IMR-90 (cell line): ENCODE results near the gene DUT. TPM values are rescaled to one million over a fixed set of nuclear protein-coding genes. Genes with fewer than 3 reads are reported as not detected.

Experiments used
- ATAC-seq: fragments of 200-7000 bp; cut with Tn5 transposase; 2 replicates; pipeline ENCODE4 v1.9.1; 2020; ENCODE audit warnings: low read depth, mild to moderate bottlenecking, moderate library complexity
- BruUV-seq: library from RNA; stranded (reverse); fragments of 400-500 nt; replicated peaks from 2 replicates; lab custom pipeline; 2021; lab: Mats Ljungman, UMichigan
- CTCF ChIA-PET: fragments of 300-600 bp; formaldehyde crosslinking; extraction: SDS; loops from one replicate; lab custom pipeline; 2021; ENCODE audit warnings: antibody characterized with exemption; lab: Yijun Ruan, JAX
- POLR2A ChIA-PET: fragments of 300-600 bp; sonication (Branson Sonifier 250); formaldehyde crosslinking; loops from one replicate; lab custom pipeline; 2022; ENCODE audit warnings: antibody characterized with exemption; ENCODE audit not compliant: unreplicated experiment; lab: Charles Lee
- DNase-seq: peaks from one replicate; pipeline ENCODE4 v3.0.0; 2013
- H2AFZ ChIP-seq: replicated peaks from 2 replicates; pipeline ENCODE3; 2013; ENCODE audit warnings: low read length, mild to moderate bottlenecking; ENCODE audit not compliant: poor library complexity
- H2AK5ac ChIP-seq: 2 replicates; pipeline ENCODE4 v1.6.1; 2013; ENCODE audit warnings: low read depth, low read length, inconsistent platforms
- H2AK9ac ChIP-seq: replicated peaks from 2 replicates; pipeline ENCODE3; 2013; ENCODE audit warnings: mild to moderate bottlenecking, low read depth, low read length, moderate library complexity; ENCODE audit not compliant: poor library complexity
- H2BK120ac ChIP-seq: 2 replicates; pipeline ENCODE4 v1.6.1; 2013; ENCODE audit warnings: low read depth, low read length, inconsistent platforms
- H2BK15ac ChIP-seq: 3 replicates; pipeline ENCODE4 v1.6.1; 2013; ENCODE audit warnings: low read depth, low read length, inconsistent platforms
- H2BK20ac ChIP-seq: 2 replicates; pipeline ENCODE4 v1.6.1; 2013; ENCODE audit warnings: low read depth, mild to moderate bottlenecking, inconsistent platforms, low read length, moderate library complexity
- H2BK5ac ChIP-seq: 2 replicates; pipeline ENCODE4 v1.6.1; 2013; ENCODE audit warnings: mild to moderate bottlenecking, low read depth, low read length, inconsistent platforms; ENCODE audit not compliant: poor library complexity, severe bottlenecking
- H3K14ac ChIP-seq: replicated peaks from 2 replicates; pipeline ENCODE4 v1.6.1; 2013; ENCODE audit warnings: low read depth, low read length, inconsistent platforms
- H3K18ac ChIP-seq: 2 replicates; pipeline ENCODE4 v1.6.1; 2013; ENCODE audit warnings: low read depth, low read length, control low read depth
- H3K23ac ChIP-seq: 2 replicates; pipeline ENCODE4 v1.6.1; 2013; ENCODE audit warnings: low read depth, low read length, inconsistent platforms
- H3K27ac ChIP-seq: 2 replicates; pipeline ENCODE4 v1.5.1; 2013; ENCODE audit warnings: mild to moderate bottlenecking, control low read depth, low read length; ENCODE audit not compliant: insufficient read depth
- H3K27me3 ChIP-seq: 2 replicates; pipeline ENCODE4 v1.6.1; 2013; ENCODE audit warnings: low read length; ENCODE audit not compliant: control insufficient read depth, insufficient read depth
- H3K36me3 ChIP-seq: 2 replicates; pipeline ENCODE4 v1.6.1; 2013; ENCODE audit warnings: low read length, mixed read lengths; ENCODE audit not compliant: control insufficient read depth, insufficient read depth
- H3K4ac ChIP-seq: 2 replicates; pipeline ENCODE4 v1.6.1; 2013; ENCODE audit warnings: low read depth, low read length, inconsistent platforms
- H3K4me1 ChIP-seq: 2 replicates; pipeline ENCODE4 v1.6.1; 2013; ENCODE audit warnings: low read length, mixed read lengths; ENCODE audit not compliant: control insufficient read depth, insufficient read depth
- H3K4me2 ChIP-seq: 2 replicates; pipeline ENCODE4 v1.6.1; 2013; ENCODE audit warnings: low read depth, mild to moderate bottlenecking, control low read depth, low read length, moderate library complexity
- H3K4me3 ChIP-seq: 2 replicates; pipeline ENCODE4 v1.5.1; 2013; ENCODE audit warnings: low read depth, mild to moderate bottlenecking, control low read depth, low read length, moderate library complexity; ENCODE audit not compliant: insufficient read depth
- H3K56ac ChIP-seq: 2 replicates; pipeline ENCODE4 v1.6.1; 2013; ENCODE audit warnings: low read length, inconsistent platforms; ENCODE audit not compliant: insufficient read depth; ENCODE audit errors: extremely low read depth
- H3K79me1 ChIP-seq, 2 experiments: 2 replicates each; pipeline ENCODE4 v1.6.1; 2013; ENCODE audit warnings: low read length in 2 of 2, inconsistent platforms in 1 of 2, low read depth in 1 of 2
- H3K9ac ChIP-seq: 2 replicates; pipeline ENCODE4 v1.6.1; 2013; ENCODE audit warnings: low read depth, low read length, control low read depth
- H3K9me1 ChIP-seq: 2 replicates; pipeline ENCODE4 v1.6.1; 2013; ENCODE audit warnings: low read length, inconsistent platforms; ENCODE audit not compliant: insufficient read depth
- H3K9me3 ChIP-seq: 2 replicates; pipeline ENCODE4 v1.6.1; 2013; ENCODE audit warnings: low read length; ENCODE audit not compliant: control insufficient read depth, insufficient read depth
- H4K20me1 ChIP-seq: 2 replicates; pipeline ENCODE4 v1.6.1; 2013; ENCODE audit warnings: low read length, inconsistent platforms; ENCODE audit not compliant: insufficient read depth
- H4K5ac ChIP-seq: 2 replicates; pipeline ENCODE4 v1.6.1; 2013; ENCODE audit warnings: mild to moderate bottlenecking, low read depth, low read length, control low read depth
- H4K8ac ChIP-seq, 2 experiments: 2 replicates each; pipeline ENCODE4 v1.6.1; 2013; ENCODE audit warnings: low read depth in 2 of 2, low read length in 2 of 2, control low read depth in 1 of 2, inconsistent platforms in 1 of 2
- H4K91ac ChIP-seq: 2 replicates; pipeline ENCODE4 v1.6.1; 2013; ENCODE audit warnings: low read depth, low read length, inconsistent platforms; ENCODE audit not compliant: insufficient read depth
- CEBPB ChIP-seq: IDR thresholded peaks from 2 replicates; pipeline ENCODE4 v1.6.1; 2012; ENCODE audit warnings: low read depth, low read length, improper control_type of control experiment
- CTCF ChIP-seq: conservative IDR thresholded peaks from 2 replicates; pipeline ENCODE4 v1.5.1; 2012; ENCODE audit warnings: mild to moderate bottlenecking, low read depth, low read length, improper control_type of control experiment
- ELK1 ChIP-seq: fragments of 150-350 bp; IDR thresholded peaks from 2 replicates; pipeline ENCODE4 v1.6.1; 2016; ENCODE audit warnings: low read depth, mild to moderate bottlenecking, low read length, moderate library complexity, borderline replicate concordance
- FOS ChIP-seq: fragments of 150-350 bp; IDR thresholded peaks from 2 replicates; pipeline ENCODE4 v1.6.1; 2016; ENCODE audit warnings: low read depth, low read length
- MAFK ChIP-seq: IDR thresholded peaks from 2 replicates; pipeline ENCODE4 v1.6.1; 2012; ENCODE audit warnings: low read depth, low read length, improper control_type of control experiment
- MAZ ChIP-seq: IDR thresholded peaks from 2 replicates; pipeline ENCODE4 v1.6.1; 2012; ENCODE audit warnings: low read depth, mild to moderate bottlenecking, low read length, improper control_type of control experiment, moderate library complexity, borderline replicate concordance
- MXI1 ChIP-seq: IDR thresholded peaks from 2 replicates; pipeline ENCODE4 v1.6.1; 2012; ENCODE audit warnings: low read depth, mild to moderate bottlenecking, low read length, moderate library complexity, borderline replicate concordance
- NFE2L2 ChIP-seq: fragments of 150-350 bp; IDR thresholded peaks from 2 replicates; pipeline ENCODE4 v1.6.1; 2016; ENCODE audit warnings: low read depth, mild to moderate bottlenecking, low read length
- RAD21 ChIP-seq: IDR thresholded peaks from 2 replicates; pipeline ENCODE4 v1.6.1; 2012; ENCODE audit warnings: low read length, improper control_type of control experiment
- RFX5 ChIP-seq: IDR thresholded peaks from 2 replicates; pipeline ENCODE4 v1.8.0; 2012; ENCODE audit warnings: low read depth, mild to moderate bottlenecking, low read length, moderate library complexity
- SMC3 ChIP-seq: fragments of 150-350 bp; IDR thresholded peaks from 2 replicates; pipeline ENCODE4 v1.6.1; 2016; ENCODE audit warnings: low read depth, mild to moderate bottlenecking, antibody characterized with exemption, low read length, moderate library complexity
- USF2 ChIP-seq: fragments of 150-350 bp; IDR thresholded peaks from 2 replicates; pipeline ENCODE4 v1.6.1; 2017; ENCODE audit warnings: mild to moderate bottlenecking, antibody characterized with exemption, low read length, low read depth
- WGBS, 2 experiments: methylation state at CpG; one replicate each; pipeline versions ENCODE4 v1.1.5 to v1.1.7; 2013; ENCODE audit warnings: missing lambda C conversion rate in 2 of 2; ENCODE audit not compliant: insufficient read length in 1 of 2; ENCODE audit errors: extremely low coverage in 2 of 2; 5-methylcytosine and 5-hydroxymethylcytosine counted together
- dilution Hi-C: fragments of 300-500 bp; cut with HindIII; formaldehyde crosslinking; loops from one replicate; pipeline ENCODE4 v1.14.3; 2018; ENCODE audit warnings: low sequenced_read_pairs; ENCODE audit not compliant: unreplicated experiment
- in situ Hi-C: fragments of 300-500 bp; cut with MboI; formaldehyde crosslinking; loops from 3 replicates; pipeline ENCODE4 v1.14.3; 2019; ENCODE audit warnings: low sequenced_read_pairs, inconsistent platforms, mixed read lengths
- intact Hi-C: fragments of 100-400 bp; cut with micrococcal nuclease; formaldehyde crosslinking; loops from 2 replicates; pipeline ENCODE4 v1.10.0; 2022
- polyA plus RNA-seq, 3 experiments: library from polyadenylated mRNA; depleted of rRNA; stranded (reverse); fragments of >200 nt; gene quantifications; 2 replicates each; pipeline ENCODE4 v1.2.3, GENCODE V29; 2012; ENCODE audit warnings: low replicate concordance in 1 of 3
- total RNA-seq: library from RNA; depleted of rRNA; stranded (reverse); fragments of >200 nt; gene quantifications from 2 replicates; pipeline ENCODE4 v1.2.3, GENCODE V29; 2012

The DUT gene
- total and polyA plus RNA-seq, 2 of the 4 experiments (the other 2 are of a cell fraction), result 18.8 to 36.4 TPM

GRCh38 chr15:48333540-48333939 is 2.3 kb downstream of the DUT start:
- Histone ChIP-seq H3K9me3 (no peaks in the 10 kb centered on the region), H4K20me1 (peaks cover 10% of the 10 kb centered on the region), H3K4me2 (no peak overlapping the region), H3K4ac (no peak overlapping the region), H2AK9ac (no peak overlapping the region), H3K23ac (no peak overlapping the region), H2BK5ac (no peak overlapping the region), H3K4me1 (peaks cover 3% of the 10 kb centered on the region), H3K27me3 (no peaks in the 10 kb centered on the region), H3K9me1 (peaks cover 4% of the 10 kb centered on the region), H2BK15ac (no peak overlapping the region), H3K27ac (no peak overlapping the region), H4K8ac (no peak overlapping the region), H3K18ac (no peak overlapping the region), H2BK20ac (no peak overlapping the region), H4K91ac (no peak overlapping the region), H3K14ac (no peak overlapping the region), H4K5ac (no peak overlapping the region), H3K9ac (no peak overlapping the region), H3K4me3 (no peak overlapping the region), H3K79me1 (peaks cover 6 to 40% of the 10 kb centered on the region in 2 experiments; a peak in 3 of 4 replicates), H2AFZ (no peak overlapping the region), H2BK120ac (no peak overlapping the region), H3K36me3 (peaks cover 15% of the 10 kb centered on the region), H2AK5ac (no peak overlapping the region), H3K56ac (no peak overlapping the region)
- ATAC-seq (no peak), DNase-seq (no peak)
- intact Hi-C loops, result no loop called here
- no TSS peak for BruUV-seq
- dilution Hi-C loops, result no loop called here
- CTCF ChIA-PET, result no interaction called here
- no CpG with 5 or more reads among the region's 4 CpGs for WGBS, 2 experiments
- TF ChIP-seq USF2 (no peak), MAFK (no peak), FOS (no peak), CTCF (no peak), RAD21 (no peak), ELK1 (no peak), RFX5 (no peak), SMC3 (no peak), CEBPB (no peak), MXI1 (no peak), MAZ (no peak), NFE2L2 (no peak)
- in situ Hi-C loops, result no loop called here
- POLR2A ChIA-PET, result no interaction called here
